Measurements from ENCODE around the gene LAMTOR1.

LAMTOR1 gene

GRCh38 chr11:72070491-72070890 lies 32.6 kb downstream of the LAMTOR1 start:
- H3K9me3 ChIP-seq (ENCODE audit: insufficient read depth, low read length): no peaks in the 10 kb centered on the region
- no peak for DNase-seq (ENCODE audit: low read depth, low spot score)
- H3K27me3 ChIP-seq (ENCODE audit: insufficient read depth, insufficient read length): no peaks in the 10 kb centered on the region
- no peak overlapping the region for H3K4me3 ChIP-seq (ENCODE audit: insufficient read length, low read depth)
- TF ChIP-seq SUZ12 (IDR thresholded peaks at IDR 0.05; ENCODE audit: extremely low read depth, insufficient read depth, insufficient read length) (no peak), ZNF274 (IDR thresholded peaks at IDR 0.05; ENCODE audit: low read depth, low read length) (no peak), YY1 (IDR thresholded peaks at IDR 0.05; ENCODE audit: insufficient read depth, insufficient read length) (no peak)
- H3K9ac ChIP-seq (ENCODE audit: insufficient read length, low read depth): no peak overlapping the region
- peaks cover 4% of the 10 kb centered on the region for H3K4me1 ChIP-seq (ENCODE audit: insufficient read depth, insufficient read length)
- H3K36me3 ChIP-seq (ENCODE audit: insufficient read depth, insufficient read length, low read length): peaks cover 13% of the 10 kb centered on the region

- TF ChIP-seq SUZ12 (IDR thresholded peaks at IDR 0.05; ENCODE audit: extremely low read depth, insufficient read depth, insufficient read length) (no peak), ZNF274 (IDR thresholded peaks at IDR 0.05; ENCODE audit: low read depth, low read length) (no peak), YY1 (IDR thresholded peaks at IDR 0.05; ENCODE audit: insufficient read depth, insufficient read length) (no peak)
- Histone ChIP-seq H3K4me1 (ENCODE audit: insufficient read depth, insufficient read length) (peaks cover 4% of the 10 kb centered on the region), H3K9ac (ENCODE audit: insufficient read length, low read depth) (no peak overlapping the region), H3K9me3 (ENCODE audit: insufficient read depth, low read length) (no peaks in the 10 kb centered on the region), H3K36me3 (ENCODE audit: insufficient read depth, insufficient read length, low read length) (peaks cover 13% of the 10 kb centered on the region), H3K4me3 (ENCODE audit: insufficient read length, low read depth) (no peak overlapping the region), H3K27me3 (ENCODE audit: insufficient read depth, insufficient read length) (no peaks in the 10 kb centered on the region)
- no peak for DNase-seq (ENCODE audit: low read depth, low spot score)
Measured at GRCh38 chr11:72069787-72070251, 33.3 kb downstream of the LAMTOR1 start.

GRCh38 chr11:72069200-72069599 lies 33.9 kb downstream of the LAMTOR1 start:
- H3K27me3 ChIP-seq (ENCODE audit: insufficient read depth, insufficient read length): no peaks in the 10 kb centered on the region
- H3K4me1 ChIP-seq (ENCODE audit: insufficient read depth, insufficient read length): peaks cover 4% of the 10 kb centered on the region
- H3K9ac ChIP-seq (ENCODE audit: insufficient read length, low read depth): no peak overlapping the region
- TF ChIP-seq YY1 (IDR thresholded peaks at IDR 0.05; ENCODE audit: insufficient read depth, insufficient read length) (no peak), SUZ12 (IDR thresholded peaks at IDR 0.05; ENCODE audit: extremely low read depth, insufficient read depth, insufficient read length) (no peak), ZNF274 (IDR thresholded peaks at IDR 0.05; ENCODE audit: low read depth, low read length) (no peak)
- no peak for DNase-seq (ENCODE audit: low read depth, low spot score)
- no peak overlapping the region for H3K4me3 ChIP-seq (ENCODE audit: insufficient read length, low read depth)
- H3K36me3 ChIP-seq (ENCODE audit: insufficient read depth, insufficient read length, low read length): peaks cover 13% of the 10 kb centered on the region
- no peaks in the 10 kb centered on the region for H3K9me3 ChIP-seq (ENCODE audit: insufficient read depth, low read length)

DNA sequence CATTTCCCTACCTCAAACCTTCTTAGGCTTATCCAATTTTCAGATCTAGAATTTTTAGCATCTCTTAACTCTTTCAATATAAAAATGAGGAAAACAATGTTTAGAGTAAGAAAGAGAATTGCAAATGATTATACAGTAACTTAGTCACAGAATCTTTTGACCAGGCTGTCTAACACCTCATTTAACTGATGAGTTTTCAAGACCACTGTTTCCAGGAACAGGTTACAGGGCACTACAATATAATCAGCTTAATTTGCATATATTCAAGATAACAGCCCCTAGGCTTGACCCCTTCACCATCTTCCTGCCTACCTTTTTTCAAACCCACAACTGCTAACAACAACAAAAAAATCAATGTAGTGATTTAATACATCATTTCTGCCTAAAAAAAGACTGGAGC lies 35.4 kb downstream of the LAMTOR1 start:
- Histone ChIP-seq H3K9me3 (ENCODE audit: insufficient read depth, low read length) (no peaks in the 10 kb centered on the region), H3K4me3 (ENCODE audit: insufficient read length, low read depth) (no peak overlapping the region), H3K9ac (ENCODE audit: insufficient read length, low read depth) (no peak overlapping the region), H3K36me3 (ENCODE audit: insufficient read depth, insufficient read length, low read length) (peaks cover 15% of the 10 kb centered on the region), H3K27me3 (ENCODE audit: insufficient read depth, insufficient read length) (no peaks in the 10 kb centered on the region), H3K4me1 (ENCODE audit: insufficient read depth, insufficient read length) (peaks cover 4% of the 10 kb centered on the region)
- no peak for DNase-seq (ENCODE audit: low read depth, low spot score)
- TF ChIP-seq SUZ12 (IDR thresholded peaks at IDR 0.05; ENCODE audit: extremely low read depth, insufficient read depth, insufficient read length): no peak
- TF ChIP-seq YY1 (IDR thresholded peaks at IDR 0.05; ENCODE audit: insufficient read depth, insufficient read length): no peak
- no peak for TF ChIP-seq ZNF274 (IDR thresholded peaks at IDR 0.05; ENCODE audit: low read depth, low read length)

DNA sequence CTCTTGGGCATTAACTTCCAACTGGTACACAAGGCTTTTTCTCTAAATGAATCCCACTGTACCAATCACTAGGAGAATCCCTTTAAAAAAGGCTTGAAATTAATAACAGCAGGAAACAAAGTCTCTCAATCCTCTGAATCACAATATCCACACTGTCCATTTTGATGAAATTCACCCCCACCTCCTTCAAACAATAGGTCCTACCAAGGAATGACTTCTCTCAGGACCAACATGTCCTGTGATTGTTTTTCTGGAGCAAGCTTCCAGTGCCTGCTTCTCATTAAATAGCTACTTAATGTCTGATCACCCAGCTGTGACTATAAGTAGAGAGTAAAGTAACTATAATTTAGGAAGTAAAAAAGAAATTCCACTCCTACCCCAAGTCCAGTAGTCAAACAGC lies 35.8 kb downstream of the LAMTOR1 start:
- Histone ChIP-seq H3K4me1 (ENCODE audit: insufficient read depth, insufficient read length) (peaks cover 4% of the 10 kb centered on the region), H3K36me3 (ENCODE audit: insufficient read depth, insufficient read length, low read length) (peaks cover 16% of the 10 kb centered on the region), H3K9ac (ENCODE audit: insufficient read length, low read depth) (no peak overlapping the region), H3K4me3 (ENCODE audit: insufficient read length, low read depth) (no peak overlapping the region), H3K27me3 (ENCODE audit: insufficient read depth, insufficient read length) (no peaks in the 10 kb centered on the region), H3K9me3 (ENCODE audit: insufficient read depth, low read length) (no peaks in the 10 kb centered on the region)
- TF ChIP-seq ZNF274 (IDR thresholded peaks at IDR 0.05; ENCODE audit: low read depth, low read length) (no peak), YY1 (IDR thresholded peaks at IDR 0.05; ENCODE audit: insufficient read depth, insufficient read length) (no peak), SUZ12 (IDR thresholded peaks at IDR 0.05; ENCODE audit: extremely low read depth, insufficient read depth, insufficient read length) (no peak)
- DNase-seq (ENCODE audit: low read depth, low spot score): no peak

GRCh38 chr11:72066855-72067254 lies 36.2 kb downstream of the LAMTOR1 start:
- H3K27me3 ChIP-seq (ENCODE audit: insufficient read depth, insufficient read length): no peaks in the 10 kb centered on the region
- no peaks in the 10 kb centered on the region for H3K9me3 ChIP-seq (ENCODE audit: insufficient read depth, low read length)
- no peak overlapping the region for H3K4me3 ChIP-seq (ENCODE audit: insufficient read length, low read depth)
- peaks cover 20% of the 10 kb centered on the region for H3K36me3 ChIP-seq (ENCODE audit: insufficient read depth, insufficient read length, low read length)
- peaks cover 3% of the 10 kb centered on the region for H3K4me1 ChIP-seq (ENCODE audit: insufficient read depth, insufficient read length)
- no peak for DNase-seq (ENCODE audit: low read depth, low spot score)
- H3K9ac ChIP-seq (ENCODE audit: insufficient read length, low read depth): no peak overlapping the region
- no peak for TF ChIP-seq ZNF274 (IDR thresholded peaks at IDR 0.05; ENCODE audit: low read depth, low read length)
- no peak for TF ChIP-seq SUZ12 (IDR thresholded peaks at IDR 0.05; ENCODE audit: extremely low read depth, insufficient read depth, insufficient read length)
- no peak for TF ChIP-seq YY1 (IDR thresholded peaks at IDR 0.05; ENCODE audit: insufficient read depth, insufficient read length)

DNA sequence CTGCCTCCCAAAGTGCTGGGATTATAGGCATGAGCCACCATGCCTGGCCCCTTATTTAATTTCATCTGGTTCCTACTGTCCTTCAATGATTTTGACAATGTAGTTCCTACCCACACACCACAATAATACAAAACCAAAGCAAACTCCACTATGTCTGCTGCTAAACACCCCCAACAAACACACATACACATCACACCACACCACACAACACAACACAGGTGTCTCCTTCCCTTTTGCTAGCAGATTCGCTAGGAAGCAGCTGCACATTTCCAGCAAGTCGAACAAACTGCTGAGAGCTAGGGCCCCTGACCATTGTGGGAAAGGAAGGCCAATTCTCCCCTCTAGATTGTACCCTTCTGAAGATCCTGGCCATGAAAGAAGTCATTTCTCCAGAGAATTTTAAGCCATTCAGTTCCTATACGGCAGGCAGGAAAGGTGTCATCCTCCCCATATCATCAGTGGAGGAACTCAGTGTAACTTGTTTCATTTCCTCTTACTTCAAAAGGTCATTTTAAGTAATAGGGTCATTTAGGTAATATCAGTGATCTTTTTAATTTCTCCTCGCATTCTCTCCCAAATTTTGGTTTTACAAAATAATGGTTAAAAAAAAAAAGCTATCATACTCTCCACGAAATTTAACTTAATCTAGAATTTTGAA lies 41.2 kb downstream of the LAMTOR1 start:
- H3K4me1 ChIP-seq (ENCODE audit: insufficient read depth, insufficient read length): no peaks in the 10 kb centered on the region
- no peaks in the 10 kb centered on the region for H3K9me3 ChIP-seq (ENCODE audit: insufficient read depth, low read length)
- no peak for DNase-seq (ENCODE audit: low read depth, low spot score)
- H3K4me3 ChIP-seq (ENCODE audit: insufficient read length, low read depth): no peak overlapping the region
- peaks cover 12% of the 10 kb centered on the region for H3K36me3 ChIP-seq (ENCODE audit: insufficient read depth, insufficient read length, low read length)
- H3K9ac ChIP-seq (ENCODE audit: insufficient read length, low read depth): no peak overlapping the region
- no peak for TF ChIP-seq YY1 (IDR thresholded peaks at IDR 0.05; ENCODE audit: insufficient read depth, insufficient read length)
- no peak for TF ChIP-seq SUZ12 (IDR thresholded peaks at IDR 0.05; ENCODE audit: extremely low read depth, insufficient read depth, insufficient read length)
- TF ChIP-seq ZNF274 (IDR thresholded peaks at IDR 0.05; ENCODE audit: low read depth, low read length): no peak
- H3K27me3 ChIP-seq (ENCODE audit: insufficient read depth, insufficient read length): no peaks in the 10 kb centered on the region
